Activated CD8-positive, alpha-beta memory T cell treated with anti-CD3 and anti-CD28 coated beads for 4 hours (primary cell): ENCODE results near the gene CHID1.

Experiments used
- DNase-seq, 2 donors: peaks; one replicate each; pipeline ENCODE4 v3.0.0-alpha.2; 2020; ENCODE audit warnings: low read depth in 2 of 2

CHID1 gene

DNA sequence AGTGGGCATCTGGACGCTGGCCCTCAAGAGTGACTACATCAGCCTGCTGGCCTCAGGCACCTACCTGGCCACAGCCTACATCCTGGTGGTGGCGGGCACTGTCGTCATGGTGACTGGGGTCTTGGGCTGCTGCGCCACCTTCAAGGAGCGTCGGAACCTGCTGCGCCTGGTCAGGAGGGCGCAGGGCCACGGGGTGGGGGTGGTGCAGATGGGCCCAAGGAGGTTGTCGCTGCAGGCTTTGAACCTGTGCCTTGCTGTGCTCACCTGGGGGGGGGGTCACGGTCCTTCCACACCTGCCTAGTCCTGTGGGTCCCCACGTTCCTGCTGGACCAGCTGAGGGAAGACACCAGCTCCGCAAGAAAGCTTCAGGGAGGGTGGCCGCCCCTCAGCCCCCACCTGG, 74.3 kb downstream of the CHID1 start:
- no peak for DNase-seq

DNA sequence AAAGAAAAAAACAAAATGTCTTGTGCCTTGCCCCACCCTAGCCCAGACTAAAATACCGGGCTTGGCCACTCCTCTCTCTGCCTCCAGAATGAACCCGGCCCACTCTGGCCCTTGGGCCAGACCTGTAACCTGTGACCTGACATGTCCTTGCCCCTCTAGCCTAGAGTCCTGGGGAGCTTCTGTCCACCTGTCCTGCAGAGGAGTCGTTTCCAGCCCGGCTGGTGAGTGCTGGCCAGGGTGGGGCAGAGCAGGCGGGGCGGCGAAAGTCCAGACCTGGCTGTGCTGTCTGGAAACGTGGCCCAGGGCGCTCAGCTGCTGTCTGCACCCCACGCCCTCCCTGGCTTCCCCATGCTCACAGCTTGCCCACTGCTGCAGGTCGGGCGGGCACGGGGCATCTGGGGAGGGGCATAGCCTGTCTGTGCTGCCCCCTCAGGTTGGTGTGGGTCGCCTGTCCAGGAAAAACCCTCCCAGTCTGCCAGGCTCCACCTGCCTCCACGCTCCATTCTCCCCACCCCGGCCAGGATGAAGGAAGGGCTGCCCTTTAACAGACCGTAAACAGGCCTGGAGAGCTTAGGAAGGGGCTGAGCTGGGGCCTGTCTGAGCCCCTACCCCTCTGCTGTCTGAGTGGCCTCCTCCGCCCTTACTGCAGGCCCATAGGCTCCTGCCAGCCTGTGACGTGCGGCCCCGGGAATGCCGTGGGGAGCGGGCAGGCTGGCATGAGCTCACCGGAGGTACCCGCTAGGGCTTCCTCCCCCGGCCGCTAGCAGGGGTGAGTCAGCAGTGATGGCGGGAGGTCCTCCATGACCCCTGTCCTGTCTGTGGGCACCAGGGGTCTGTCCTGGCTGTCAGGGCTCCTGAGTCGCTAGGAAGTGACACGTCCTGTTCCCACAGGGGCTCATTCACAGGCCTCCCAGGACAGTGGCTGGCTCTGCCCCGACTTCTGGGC, 76.0 kb downstream of the CHID1 start:
- DNase-seq, result no peak

DNA sequence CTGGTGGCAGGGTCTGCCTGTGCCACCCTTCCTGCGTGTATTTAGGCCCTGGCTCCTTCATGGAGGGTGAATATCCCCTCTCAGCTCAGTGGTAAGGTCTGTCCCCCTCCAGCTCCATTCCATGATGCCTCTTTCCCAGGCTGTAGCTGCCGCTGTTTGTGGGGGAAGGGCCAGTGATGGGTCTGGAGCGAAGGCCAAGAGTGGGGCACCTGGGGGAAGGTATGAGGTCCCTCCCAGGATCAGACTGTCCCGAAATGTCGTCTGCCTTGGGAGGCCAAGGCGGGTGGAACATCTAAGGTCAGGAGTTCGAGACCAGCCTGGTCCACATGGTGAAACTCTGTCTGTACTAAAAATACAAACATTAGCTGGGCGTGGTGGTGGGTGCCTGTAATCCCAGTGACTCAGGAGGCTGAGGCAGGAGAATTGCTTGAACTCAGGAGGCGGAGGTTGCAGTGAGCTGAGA, 76.7 kb downstream of the CHID1 start:
- no peak for DNase-seq

DNA sequence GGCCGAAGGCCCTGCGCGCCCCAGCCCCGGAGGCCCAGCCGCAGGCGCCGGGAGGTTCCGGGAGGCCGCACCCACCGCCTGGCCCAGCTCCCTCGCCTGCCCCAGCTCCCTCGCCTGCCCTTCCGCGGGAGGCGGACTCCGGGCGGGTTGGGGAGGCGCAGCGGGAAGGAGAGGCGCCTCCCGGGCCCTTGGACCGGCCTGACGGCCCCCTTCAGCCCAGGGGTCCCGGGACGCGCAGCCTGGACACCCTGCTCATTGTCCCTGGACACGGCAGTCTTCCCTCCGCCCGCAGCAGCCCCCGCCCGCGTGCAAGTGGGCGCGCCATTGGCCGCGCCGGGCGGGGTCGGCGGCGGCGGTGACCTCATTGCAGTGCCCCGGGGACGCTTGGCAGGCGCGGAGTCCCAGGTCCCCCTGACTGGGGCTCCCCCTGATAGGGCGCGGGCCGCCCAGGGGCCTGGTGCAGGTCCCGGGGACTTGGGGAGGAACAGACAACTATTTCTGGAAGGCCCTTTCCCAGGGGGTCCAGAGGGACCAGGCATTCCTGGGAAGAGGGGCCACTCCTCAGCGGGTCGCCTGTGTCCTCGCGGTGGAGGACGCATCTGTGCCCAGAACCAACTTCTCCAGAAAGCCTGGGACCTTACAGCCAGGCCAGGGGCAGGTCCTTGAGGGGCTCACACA, 77.4 kb downstream of the CHID1 start:
- DNase-seq, result no peak

DNA sequence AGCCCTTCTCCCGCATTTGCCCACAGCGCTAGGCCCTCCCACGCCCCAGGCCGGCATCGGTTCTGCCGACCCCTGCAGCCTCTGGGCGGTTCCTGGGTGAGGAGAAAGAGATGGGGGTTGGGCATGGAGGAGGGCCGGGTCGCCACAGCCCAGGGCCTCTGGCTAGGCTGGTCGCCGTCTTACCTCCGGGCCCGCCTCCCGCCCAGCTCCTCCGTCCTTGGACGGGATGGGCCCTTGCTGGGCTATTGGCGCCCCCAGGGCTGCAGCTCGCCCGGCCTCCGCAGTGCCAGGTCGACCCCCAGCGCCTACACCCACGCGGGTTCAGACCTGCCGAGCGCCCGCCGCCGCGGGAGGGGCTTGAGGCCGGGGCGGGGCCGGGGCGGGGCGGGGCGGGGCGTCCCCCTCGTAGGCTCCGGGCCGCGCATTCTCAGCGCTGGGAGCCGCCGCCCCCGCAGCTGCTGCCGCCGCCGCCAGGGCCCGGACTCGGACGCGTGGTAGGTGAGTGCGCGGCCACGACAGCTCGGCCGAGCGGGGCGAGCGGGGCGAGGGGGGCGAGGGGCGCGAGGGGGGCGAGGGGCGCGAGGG, 78.0 kb downstream of the CHID1 start, which contains the start of gene CD151:
Gene CD151, plus strand, starts transcription at position 424 of the 585 bp plus-strand sequence. CDS start 3,118 bp downstream, outside the sequence.
- DNase-seq, result peak in 1 of 2 donors; percentile 28

DNA sequence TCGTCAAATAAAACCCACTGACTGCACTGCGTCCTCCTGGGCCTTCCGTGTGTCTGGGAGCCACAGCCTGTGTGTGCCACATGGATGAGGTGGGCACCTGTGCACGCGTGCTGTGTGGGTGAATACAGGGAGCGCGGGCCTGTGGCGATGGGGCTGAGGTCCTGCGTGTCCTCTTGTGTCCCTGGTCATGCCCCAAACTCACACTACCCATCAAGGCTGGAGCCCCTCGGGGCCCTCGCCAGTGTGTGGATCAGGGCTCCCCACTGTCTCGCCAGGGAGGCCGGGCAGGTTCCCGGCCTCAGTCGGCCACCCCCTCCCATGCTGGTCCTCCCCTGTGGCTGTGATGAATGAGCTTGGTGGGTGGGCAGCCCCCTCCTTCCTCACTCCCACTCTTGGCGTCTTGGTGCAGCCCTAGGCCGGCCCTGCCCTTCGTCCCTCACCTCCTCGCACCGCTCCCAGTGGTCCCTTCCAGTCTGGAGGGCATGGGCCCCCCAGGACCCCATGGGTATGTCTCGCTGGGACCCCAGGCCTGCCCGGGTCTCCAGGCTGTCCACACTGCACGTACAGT, 78.6 kb downstream of the CHID1 start:
- no peak for DNase-seq

DNA sequence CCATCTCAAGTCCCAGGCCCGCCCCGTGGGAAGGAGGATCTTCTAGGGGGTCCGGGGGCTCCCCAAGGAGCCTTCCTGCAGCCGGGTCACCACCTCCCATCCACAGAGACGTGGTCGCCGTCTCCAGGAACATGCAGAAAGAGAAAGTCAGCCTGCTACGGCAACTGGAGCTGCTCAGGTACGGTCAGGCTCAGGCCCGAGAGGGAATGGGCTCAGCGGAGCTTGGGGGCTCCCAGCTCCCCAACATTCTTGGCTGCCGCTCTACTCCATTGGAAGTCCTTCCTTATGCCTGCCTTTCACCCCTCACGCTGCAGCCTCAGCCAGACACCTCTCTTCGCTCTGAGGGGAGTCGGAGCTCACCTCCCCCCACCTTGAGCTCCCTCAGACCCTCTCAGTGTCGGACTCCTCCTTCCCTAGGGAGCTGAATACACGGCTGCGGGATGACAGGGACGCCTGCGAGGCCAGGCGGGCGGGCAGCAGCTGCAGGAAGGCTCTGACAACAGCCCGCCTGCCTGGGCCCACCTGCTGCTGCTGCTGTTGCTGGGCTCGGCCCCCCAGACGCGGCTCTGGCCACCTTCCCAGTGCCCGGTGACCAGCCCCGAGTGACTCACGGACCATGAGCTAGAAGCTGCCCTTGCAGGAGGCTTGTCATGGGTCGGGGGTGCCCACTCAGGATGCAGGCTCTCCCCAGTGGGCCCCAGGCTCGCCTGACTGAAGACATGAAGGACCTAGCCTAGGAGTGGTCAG, 79.3 kb downstream of the CHID1 start:
- DNase-seq, result no peak

DNA sequence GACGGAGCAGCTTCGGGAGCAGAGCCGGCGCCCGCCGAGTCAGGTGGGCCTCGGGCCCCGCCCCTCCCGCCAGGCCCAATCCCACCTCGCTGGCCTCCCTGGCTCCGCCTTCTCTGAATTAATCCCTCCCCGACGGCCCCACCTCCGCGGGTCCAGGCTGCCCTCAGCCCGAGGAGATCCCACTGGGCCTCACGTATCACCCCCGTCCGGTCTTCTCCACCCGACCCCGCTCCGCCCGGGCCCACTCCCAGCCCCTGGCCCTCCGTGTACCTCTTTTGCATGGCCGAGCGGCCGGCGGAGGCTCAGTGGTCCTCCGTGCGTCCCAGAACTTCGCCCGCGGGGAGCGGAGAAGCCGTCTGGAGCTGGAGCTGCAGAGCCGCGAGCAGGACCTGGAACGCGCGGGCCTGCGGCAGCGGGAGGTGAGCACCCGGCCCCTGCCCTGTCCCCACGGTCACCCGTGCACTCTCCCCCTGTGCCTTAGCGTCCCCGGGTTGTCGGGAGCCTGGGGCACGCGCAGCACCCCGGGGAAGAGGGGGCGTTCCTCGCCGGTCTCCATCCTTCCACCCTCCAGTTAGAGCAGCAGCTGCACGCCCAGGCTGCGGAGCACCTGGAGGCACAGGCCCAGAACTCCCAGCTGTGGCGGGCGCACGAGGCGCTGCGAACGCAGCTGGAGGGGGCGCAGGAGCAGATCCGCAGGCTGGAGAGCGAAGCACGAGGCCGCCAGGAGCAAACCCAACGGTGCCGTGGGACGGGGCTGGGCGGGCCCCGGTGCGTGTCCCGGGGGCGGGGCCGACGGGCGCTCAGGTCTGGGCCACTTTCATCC, 80.1 kb downstream of the CHID1 start:
- DNase-seq, result peak; percentile 28 to 44

DNA sequence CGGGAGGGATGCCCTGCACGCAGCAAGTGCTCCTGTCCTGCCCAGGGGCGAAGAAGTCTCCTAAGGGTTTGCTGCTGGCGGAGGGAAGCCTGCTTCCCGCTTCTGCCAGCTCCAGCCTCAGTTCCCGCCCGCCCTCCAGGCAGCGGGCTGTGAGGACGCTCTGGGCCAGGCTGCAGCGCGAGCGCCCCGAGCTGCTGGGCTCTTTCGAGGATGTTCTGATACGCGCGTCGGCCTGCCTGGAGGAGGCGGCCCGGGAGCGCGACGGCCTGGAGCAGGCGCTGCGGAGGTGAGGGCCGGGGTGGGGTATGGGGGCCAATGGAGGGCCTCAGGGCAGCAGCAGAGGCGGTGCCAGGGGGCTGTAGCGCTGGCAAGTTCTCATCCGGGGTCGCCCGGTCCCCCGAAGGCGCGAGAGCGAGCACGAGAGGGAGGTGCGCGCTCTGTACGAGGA, 80.7 kb downstream of the CHID1 start:
- DNase-seq, result no peak

DNA sequence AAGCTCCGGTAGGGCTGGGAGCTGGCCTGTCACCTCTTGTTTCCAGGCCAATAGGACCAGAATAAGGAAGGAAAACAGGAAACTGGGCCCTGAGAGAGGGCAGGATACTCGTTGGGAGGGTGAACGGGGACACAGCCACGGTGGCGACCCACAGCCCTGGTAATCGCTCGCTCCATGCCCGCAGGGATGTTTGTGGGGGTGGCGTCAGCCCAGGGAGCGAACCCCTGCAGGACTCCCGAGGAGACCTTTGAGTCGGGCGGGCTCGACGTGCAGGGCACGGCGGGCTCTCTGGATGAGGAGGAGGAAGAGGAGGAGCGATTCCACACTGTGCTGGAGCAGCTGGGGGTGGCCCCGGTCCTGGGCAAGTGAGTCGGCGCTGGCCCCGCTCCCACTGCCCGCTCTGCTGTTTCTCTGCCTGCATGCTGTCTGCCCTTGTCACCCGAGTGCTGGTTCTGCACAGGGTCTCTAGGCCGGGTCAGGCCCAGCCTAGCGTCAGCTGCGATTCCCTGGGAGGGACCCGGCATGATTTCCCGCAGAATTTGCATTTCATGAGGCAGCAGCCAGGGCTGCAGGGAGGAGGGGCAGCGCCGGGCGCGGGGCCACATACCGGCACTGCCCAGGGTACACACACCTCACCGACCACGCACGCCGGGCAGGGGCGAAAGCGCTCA, 81.3 kb downstream of the CHID1 start:
- no peak for DNase-seq

DNA sequence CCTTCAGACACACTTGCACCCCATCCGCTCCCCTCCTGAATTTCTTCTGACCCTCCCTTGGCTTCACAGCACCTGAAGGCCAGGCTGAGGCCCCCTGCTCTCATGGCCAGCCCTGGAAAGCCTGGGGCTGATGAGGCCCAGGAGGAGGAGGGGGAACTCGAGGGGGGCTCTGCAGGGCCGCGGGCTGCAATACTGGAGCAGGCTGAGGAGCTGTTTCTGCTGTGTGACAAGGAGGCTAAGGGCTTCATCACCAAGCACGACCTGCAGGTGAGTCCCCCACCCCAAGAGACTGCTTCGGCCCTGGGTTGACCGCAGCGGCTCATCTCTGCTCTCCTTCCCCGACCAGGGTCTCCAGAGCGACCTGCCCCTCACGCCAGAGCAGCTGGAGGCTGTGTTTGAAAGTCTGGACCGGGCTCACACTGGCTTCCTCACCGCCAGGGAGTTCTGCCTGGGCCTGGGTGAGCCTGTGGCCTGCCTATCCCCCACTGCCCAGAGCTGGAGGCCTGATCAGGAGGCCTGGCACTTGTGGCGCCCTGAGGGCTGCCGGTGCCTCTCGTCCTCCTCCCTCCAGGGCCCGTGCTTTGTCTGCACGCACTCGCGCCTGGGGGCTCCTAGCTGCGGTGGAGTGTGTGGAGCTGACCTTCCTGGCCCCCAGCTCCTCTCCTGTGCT, 82.0 kb downstream of the CHID1 start:
- no peak for DNase-seq

DNA sequence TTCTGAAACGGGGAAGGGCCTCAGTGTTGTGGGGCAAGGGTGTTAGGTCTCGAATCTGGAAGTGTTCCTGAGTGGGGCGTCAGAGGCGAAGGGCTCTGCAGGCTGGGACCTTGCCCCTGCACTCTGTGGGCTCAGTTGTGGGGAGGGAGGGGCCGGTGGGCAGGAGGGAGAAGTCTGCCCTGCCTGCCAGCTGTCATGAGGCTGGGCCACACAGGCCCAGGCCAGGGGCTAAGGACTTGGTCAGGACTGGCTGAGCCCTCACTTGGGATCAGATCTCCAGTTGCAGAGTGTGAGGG, 82.8 kb downstream of the CHID1 start, which contains the start of gene CRACR2B:
Gene CRACR2B, plus strand, starts transcription at position 23 of the 296 bp plus-strand sequence. CDS start 689 bp downstream, outside the sequence.
- no peak for DNase-seq

DNA sequence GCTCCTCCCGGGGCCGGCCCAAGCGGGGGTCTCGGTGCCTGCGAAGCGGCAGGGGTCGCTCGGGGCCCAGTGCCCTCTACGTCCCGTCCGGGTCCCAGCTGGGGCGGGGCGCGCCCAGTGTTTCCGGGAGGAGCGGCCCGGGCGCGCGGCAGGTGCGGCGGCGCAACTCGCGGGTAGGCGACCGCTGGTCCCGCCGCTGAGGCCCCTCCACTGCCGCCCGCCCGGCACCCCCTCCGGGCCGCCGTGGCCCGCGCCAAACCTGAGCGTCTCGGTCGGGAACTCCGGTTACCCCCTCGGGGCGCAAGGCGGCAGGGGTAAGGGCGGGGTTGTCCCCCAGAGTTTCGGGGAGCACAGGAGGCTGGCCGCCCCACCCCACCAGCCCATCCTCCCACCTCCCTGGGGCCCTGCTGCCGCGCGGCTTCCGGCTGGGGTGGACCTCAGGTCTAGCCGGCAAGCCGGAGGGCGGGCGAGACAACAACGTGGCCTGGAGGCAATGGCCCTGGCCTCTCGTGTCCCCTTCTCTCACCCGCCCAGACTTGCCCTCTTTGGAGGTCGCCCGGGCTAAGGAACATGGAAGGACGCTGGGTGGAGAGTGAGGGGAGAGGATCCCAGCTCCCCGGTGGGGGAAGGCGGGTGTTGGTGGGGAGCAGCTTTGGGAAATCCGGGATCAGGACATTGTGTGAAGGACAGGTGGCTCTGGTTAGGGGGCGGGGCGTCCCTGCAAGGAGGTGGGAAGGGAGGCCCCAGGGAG, 83.3 kb downstream of the CHID1 start:
- DNase-seq, result no peak

DNA sequence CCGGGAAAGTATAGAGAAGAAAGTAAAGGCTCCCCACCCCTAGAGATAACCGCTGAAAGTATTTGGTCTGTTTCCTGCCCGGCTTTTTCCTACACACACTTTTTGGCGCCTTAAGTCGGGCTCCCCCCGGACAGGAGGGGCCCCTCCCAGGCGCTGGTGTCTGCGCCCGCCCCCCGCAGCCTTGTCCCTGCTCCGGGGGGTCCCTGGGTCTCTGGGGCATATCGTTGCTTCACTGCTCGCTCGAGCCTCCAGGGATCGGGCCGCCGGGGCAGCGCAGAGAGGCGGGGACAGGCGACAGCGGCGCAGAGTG, 83.8 kb downstream of the CHID1 start:
- DNase-seq, result no peak

DNA sequence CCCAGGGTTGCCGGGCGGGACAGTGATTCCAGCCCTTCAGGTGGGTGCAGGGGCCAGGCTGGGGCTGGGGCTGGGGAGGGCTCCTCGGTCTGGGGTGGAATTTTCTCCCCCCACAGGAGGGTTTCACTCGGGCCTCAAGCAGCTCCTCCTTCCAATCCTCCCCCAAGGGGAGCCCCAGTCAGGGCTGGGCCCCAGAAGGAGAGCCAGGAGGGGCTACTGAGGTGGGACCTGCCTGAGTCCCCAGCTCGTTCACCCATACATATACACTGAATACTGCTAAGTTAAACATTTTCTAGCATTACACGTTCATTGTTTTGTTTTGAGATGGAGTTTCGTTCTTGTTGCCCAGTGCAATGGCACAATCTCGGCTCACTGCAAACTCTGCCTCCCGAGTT, 84.4 kb downstream of the CHID1 start:
- DNase-seq, result no peak

DNA sequence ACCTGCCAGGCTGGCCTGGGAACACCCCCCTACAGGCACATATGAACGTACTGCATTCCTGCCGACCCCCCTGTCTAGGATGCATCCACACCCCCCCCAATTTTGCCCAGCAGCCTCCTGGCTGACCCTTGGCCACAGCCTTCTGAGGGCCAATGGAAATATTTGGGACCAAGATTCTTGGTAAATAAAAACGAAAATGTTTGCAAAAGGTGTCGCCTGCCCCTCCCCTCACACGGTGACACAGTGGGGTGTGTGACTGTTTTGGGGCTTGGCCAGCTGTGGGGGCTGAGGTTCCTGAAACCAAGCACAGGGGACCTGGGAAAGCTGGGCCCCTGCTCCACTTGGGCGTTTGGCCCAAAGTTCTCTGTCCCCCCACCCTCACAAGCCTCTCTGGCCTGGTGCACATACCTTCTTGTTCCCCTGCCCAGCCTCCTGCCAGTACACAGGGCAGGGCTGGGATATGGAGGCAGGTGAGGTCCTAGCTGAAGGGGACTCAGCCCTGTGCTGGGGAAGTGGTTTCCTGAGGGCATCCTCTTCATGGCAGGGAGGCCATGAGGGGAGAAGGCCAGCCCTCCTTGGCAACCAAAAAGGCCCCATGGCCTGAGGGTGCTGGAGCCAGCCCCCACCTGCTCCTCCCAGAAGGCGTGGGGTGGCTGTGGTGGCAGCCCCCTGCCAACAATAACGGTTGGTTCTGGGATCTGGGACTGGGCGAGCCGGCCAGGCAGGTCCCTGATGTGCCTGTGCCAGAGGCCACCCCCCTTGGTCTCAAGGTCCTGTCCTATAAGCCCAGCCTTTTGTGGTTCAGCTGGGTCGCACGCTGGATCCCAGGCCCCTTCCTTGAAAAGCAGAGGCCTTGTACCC, 85.0 kb downstream of the CHID1 start:
- no peak for DNase-seq

DNA sequence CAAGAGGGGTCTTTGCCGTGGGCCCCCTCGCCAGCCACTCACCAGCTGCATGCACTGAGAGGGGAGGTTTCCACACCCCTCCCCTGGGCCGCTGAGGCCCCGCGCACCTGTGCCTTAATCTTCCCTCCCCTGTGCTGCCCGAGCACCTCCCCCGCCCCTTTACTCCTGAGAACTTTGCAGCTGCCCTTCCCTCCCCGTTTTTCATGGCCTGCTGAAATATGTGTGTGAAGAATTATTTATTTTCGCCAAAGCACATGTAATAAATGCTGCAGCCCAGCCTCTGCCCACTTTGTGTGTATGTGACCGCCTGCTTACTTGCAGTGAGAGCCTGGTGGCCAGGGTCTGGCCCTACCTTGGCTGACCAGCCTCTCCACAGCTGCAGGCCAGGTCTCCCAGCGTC, 85.7 kb downstream of the CHID1 start:
- no peak for DNase-seq
